ENCODE results near the gene C17orf100. TPM values are rescaled to one million over a fixed set of nuclear protein-coding genes. Genes with fewer than 3 reads are reported as not detected.

C17orf100 gene
- total RNA-seq, 1 experiment from 2014 or later = 0.70 TPM

DNA sequence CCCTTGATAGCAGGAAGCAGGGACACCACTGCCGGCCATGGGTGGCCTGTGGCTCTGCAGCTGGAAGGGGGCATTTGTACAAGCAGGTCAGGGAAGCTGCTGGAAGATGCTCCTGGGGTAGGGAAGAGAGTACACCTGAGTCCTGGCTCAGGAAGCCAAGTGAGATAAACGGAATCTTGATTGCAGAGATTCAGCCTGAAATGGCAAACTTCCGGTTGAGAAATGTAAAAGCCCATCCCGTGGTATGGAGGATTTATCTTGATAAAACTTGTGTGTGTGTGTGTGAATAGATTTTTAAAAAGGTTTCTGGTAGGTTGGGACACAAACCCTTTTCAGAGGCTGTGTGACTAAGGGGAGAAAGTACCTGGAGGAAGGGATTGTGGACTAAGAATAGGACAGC lies 29.6 kb downstream of the C17orf100 start:
- Histone ChIP-seq H3K27ac (ENCODE audit: insufficient read length, low read depth, low read length) (no peak overlapping the region), H3K23me2 (ENCODE audit: insufficient read length, low read depth, low read length, poor library complexity, severe bottlenecking) (no peaks in the 10 kb centered on the region), H2BK12ac (ENCODE audit: insufficient read length, low read depth, low read length) (no peak overlapping the region), H3K18ac (ENCODE audit: insufficient read length, low read depth, low read length) (no peak overlapping the region), H3K56ac (ENCODE audit: insufficient read length, low read depth, low read length) (no peak overlapping the region), H3K9me3 (ENCODE audit: control insufficient read depth, low read depth, low read length) (no peaks in the 10 kb centered on the region), H2BK120ac (ENCODE audit: low read depth, low read length, poor library complexity, severe bottlenecking) (no peak overlapping the region), H2AK5ac (ENCODE audit: insufficient read length, low read length) (no peak overlapping the region), H4K20me1 (ENCODE audit: control insufficient read depth, insufficient read depth, insufficient read length) (no peaks in the 10 kb centered on the region), H3K27me3 (ENCODE audit: insufficient read depth, low read length) (no peaks in the 10 kb centered on the region), H3K4me2 (ENCODE audit: insufficient read depth, insufficient read length, low read length) (no peak overlapping the region), H3K23ac (ENCODE audit: insufficient read length, low read depth, low read length) (no peak overlapping the region), H2BK20ac (ENCODE audit: low read depth, low read length, poor library complexity, severe bottlenecking) (no peak overlapping the region), H3K79me2 (ENCODE audit: insufficient read depth, low read length) (no peaks in the 10 kb centered on the region), H4K91ac (ENCODE audit: insufficient read length, low read depth, low read length) (no peak overlapping the region), H3K14ac (ENCODE audit: insufficient read depth, low read length) (no peak overlapping the region), H3T11ph (ENCODE audit: low read length) (no peak overlapping the region), H2BK5ac (ENCODE audit: insufficient read length, low read length) (no peak overlapping the region), H3K79me1 (ENCODE audit: insufficient read depth, low read depth, low read length, poor library complexity, severe bottlenecking) (no peaks in the 10 kb centered on the region), H2AFZ (ENCODE audit: low read length) (no peak overlapping the region), H2BK15ac (ENCODE audit: low read depth, low read length) (no peak overlapping the region), H4K5ac (ENCODE audit: insufficient read length, low read depth, low read length) (no peak overlapping the region), H3K4me1 (ENCODE audit: insufficient read depth, low read length) (no peaks in the 10 kb centered on the region), H3K4ac (ENCODE audit: low read depth, low read length) (no peak overlapping the region), H3K9ac (ENCODE audit: extremely low read depth, insufficient read length, low read length) (no peak overlapping the region), H4K8ac (replicated peaks; ENCODE audit: insufficient read length, low read depth, low read length) (no peak overlapping the region)
- no peaks in the 10 kb centered on the region; a peak in 1 of 5 replicates for H3K9me3 Mint-ChIP-seq
- no peak overlapping the region for H3K4me3 Mint-ChIP-seq
- DNase-seq = no peak
- WGBS (ENCODE audit: extremely low coverage, insufficient read length, low lambda C conversion rate) = no CpG with 5 or more reads among the region's 4 CpGs
- H3K27me3 Mint-ChIP-seq (ENCODE audit: low read depth) = peaks cover 5% of the 10 kb centered on the region
- H3K36me3 Mint-ChIP-seq (ENCODE audit: insufficient read depth in 1 of 3, low read depth in 3 of 3) = no peaks in the 10 kb centered on the region
- H3K4me1 Mint-ChIP-seq = peaks cover 2 to 5% of the 10 kb centered on the region in 2 experiments; a peak in 2 of 4 replicates
- H3K27ac Mint-ChIP-seq = no peak overlapping the region
- TF ChIP-seq, protein P1, sequence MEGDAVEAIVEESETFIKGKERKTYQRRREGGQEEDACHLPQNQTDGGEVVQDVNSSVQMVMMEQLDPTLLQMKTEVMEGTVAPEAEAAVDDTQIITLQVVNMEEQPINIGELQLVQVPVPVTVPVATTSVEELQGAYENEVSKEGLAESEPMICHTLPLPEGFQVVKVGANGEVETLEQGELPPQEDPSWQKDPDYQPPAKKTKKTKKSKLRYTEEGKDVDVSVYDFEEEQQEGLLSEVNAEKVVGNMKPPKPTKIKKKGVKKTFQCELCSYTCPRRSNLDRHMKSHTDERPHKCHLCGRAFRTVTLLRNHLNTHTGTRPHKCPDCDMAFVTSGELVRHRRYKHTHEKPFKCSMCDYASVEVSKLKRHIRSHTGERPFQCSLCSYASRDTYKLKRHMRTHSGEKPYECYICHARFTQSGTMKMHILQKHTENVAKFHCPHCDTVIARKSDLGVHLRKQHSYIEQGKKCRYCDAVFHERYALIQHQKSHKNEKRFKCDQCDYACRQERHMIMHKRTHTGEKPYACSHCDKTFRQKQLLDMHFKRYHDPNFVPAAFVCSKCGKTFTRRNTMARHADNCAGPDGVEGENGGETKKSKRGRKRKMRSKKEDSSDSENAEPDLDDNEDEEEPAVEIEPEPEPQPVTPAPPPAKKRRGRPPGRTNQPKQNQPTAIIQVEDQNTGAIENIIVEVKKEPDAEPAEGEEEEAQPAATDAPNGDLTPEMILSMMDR (conservative IDR thresholded peaks at IDR 0.05) = no peak

All from H9 (cell line).